DND-41 (cell line): ENCODE measurements around the gene EMILIN1.
A peak's percentile ranks its signal among the peaks of the same experiment; 100 is the strongest.
"Not testable (repeated sequence)": the region's sequence is repeated elsewhere in the genome, so short reads cannot be mapped to it uniquely, and the experiment has no call there.

Experiments used
- ATAC-seq: fragments of 200-7000 bp; cut with Tn5 transposase; 3 replicates; pipeline ENCODE4 v1.9.1; 2021; ENCODE audit warnings: low read depth; ENCODE audit not compliant: insufficient read depth
- DNase-seq: peaks from one replicate; pipeline ENCODE4 v3.0.0-alpha.2; 2020
- H2AFZ ChIP-seq: 2 replicates; pipeline ENCODE4 v1.6.0; 2012; ENCODE audit warnings: low read depth, low read length
- H3K27ac ChIP-seq: 2 replicates; pipeline ENCODE4 v1.5.1; 2012; ENCODE audit warnings: low read length, inconsistent platforms
- H3K27me3 ChIP-seq: fragments of 200-600 bp; sonication (generic); 2 replicates; pipeline ENCODE4 v1.6.0; 2012; ENCODE audit warnings: low read length, mild to moderate bottlenecking, inconsistent platforms; ENCODE audit not compliant: insufficient read depth, poor library complexity
- H3K36me3 ChIP-seq: 2 replicates; pipeline ENCODE4 v1.5.1; 2012; ENCODE audit warnings: low read length, inconsistent platforms; ENCODE audit not compliant: insufficient read depth
- H3K4me1 ChIP-seq: 2 replicates; pipeline ENCODE4 v1.5.1; 2012; ENCODE audit warnings: mild to moderate bottlenecking, low read length; ENCODE audit not compliant: insufficient read depth
- H3K4me2 ChIP-seq: 2 replicates; pipeline ENCODE4 v1.6.0; 2012; ENCODE audit warnings: mild to moderate bottlenecking, moderate library complexity, low read length, inconsistent platforms; ENCODE audit not compliant: insufficient read depth
- H3K4me3 ChIP-seq, 2 experiments: fragments of 200-600 bp in 1 of 2; shearing (Covaris generic) in 1 of 2; 2 replicates each; pipeline ENCODE4 v1.5.1; 2012 to 2016; ENCODE audit warnings: inconsistent platforms in 2 of 2, low read length in 2 of 2, mild to moderate bottlenecking in 2 of 2, low read depth in 1 of 2, moderate library complexity in 1 of 2
- H3K79me2 ChIP-seq: 2 replicates; pipeline ENCODE4 v1.6.0; 2012; ENCODE audit warnings: low read length, inconsistent platforms; ENCODE audit not compliant: insufficient read depth
- H3K9ac ChIP-seq: 2 replicates; pipeline ENCODE4 v1.6.0; 2012; ENCODE audit warnings: low read depth, mild to moderate bottlenecking, inconsistent platforms, low read length, moderate library complexity
- H3K9me3 ChIP-seq: 2 replicates; pipeline ENCODE4 v1.5.1; 2012; ENCODE audit warnings: low read length, moderate library complexity, mild to moderate bottlenecking, inconsistent platforms; ENCODE audit not compliant: insufficient read depth, severe bottlenecking
- H4K20me1 ChIP-seq: 2 replicates; pipeline ENCODE4 v1.6.0; 2012; ENCODE audit warnings: low read length; ENCODE audit not compliant: insufficient read depth
- CTCF ChIP-seq: IDR thresholded peaks from 2 replicates; pipeline ENCODE4 v1.5.1; 2012; ENCODE audit warnings: borderline replicate concordance, low read length, moderate library complexity, mild to moderate bottlenecking; ENCODE audit not compliant: poor library complexity, severe bottlenecking; ENCODE audit errors: extremely low read depth
- EZH2 ChIP-seq: IDR thresholded peaks from 3 replicates; pipeline ENCODE4 v1.6.1; 2012; ENCODE audit warnings: borderline replicate concordance, low read depth, mild to moderate bottlenecking, moderate library complexity, low read length, inconsistent platforms; ENCODE audit not compliant: severe bottlenecking

EMILIN1 gene

GRCh38 chr2:27073782-27074181 lies 4.6 kb upstream of the EMILIN1 start:
- H4K20me1 ChIP-seq, result peaks cover 16% of the 10 kb centered on the region; the same call in 1 of the 2 replicates
- no peaks in the 10 kb centered on the region for H3K27me3 ChIP-seq
- ATAC-seq (no peak), DNase-seq (no peak)
- H3K36me3 ChIP-seq, result peaks cover 19% of the 10 kb centered on the region
- no peak overlapping the region for H3K9ac ChIP-seq
- H3K79me2 ChIP-seq, result peaks cover 26% of the 10 kb centered on the region
- H3K4me1 ChIP-seq, result peaks cover 55% of the 10 kb centered on the region
- no peak overlapping the region for H3K27ac ChIP-seq
- TF ChIP-seq CTCF, result no peak
- no peak for TF ChIP-seq EZH2
- no peaks in the 10 kb centered on the region for H3K9me3 ChIP-seq
- no peak overlapping the region for H2AFZ ChIP-seq
- H3K4me3 ChIP-seq, result no peak overlapping the region
- H3K4me2 ChIP-seq, result no peak overlapping the region

- H3K4me1 ChIP-seq, result peaks cover 49% of the 10 kb centered on the region
- no peaks in the 10 kb centered on the region for H3K9me3 ChIP-seq
- ATAC-seq (peak; percentile 58), DNase-seq (peak; percentile 81)
- peaks cover 8% of the 10 kb centered on the region for H3K36me3 ChIP-seq
- peaks cover 10% of the 10 kb centered on the region; the same call in 1 of the 2 replicates for H4K20me1 ChIP-seq
- H3K27me3 ChIP-seq, result no peaks in the 10 kb centered on the region
- peak overlapping the region; percentile 56 for H3K27ac ChIP-seq
- TF ChIP-seq CTCF (no peak), EZH2 (no peak)
- peak overlapping the region; percentile 20 for H3K4me2 ChIP-seq
- H2AFZ ChIP-seq, result peak overlapping the region; percentile 0; the same call in 1 of the 2 replicates
- peaks cover 15% of the 10 kb centered on the region for H3K79me2 ChIP-seq
- peak overlapping the region; percentile 27 for H3K9ac ChIP-seq
- H3K4me3 ChIP-seq, result 0 out of 4 replicates have a peak overlapping the region, but pooled peaks of 1 of the 2 experiments have one; percentile 1
Observed at GRCh38 chr2:27074738-27075565, 3.5 kb upstream of the EMILIN1 start.

- H3K4me1 ChIP-seq, result peaks cover 47% of the 10 kb centered on the region
- H2AFZ ChIP-seq, H3K9me3 ChIP-seq, H3K27me3 ChIP-seq, DNase-seq, H3K4me3 ChIP-seq, H3K79me2 ChIP-seq, H3K36me3 ChIP-seq, H4K20me1 ChIP-seq: not testable (repeated sequence)
- peak overlapping the region; percentile 20 for H3K4me2 ChIP-seq
- peak; percentile 10 for ATAC-seq
- H3K27ac ChIP-seq, result peak overlapping the region; percentile 56
- peak overlapping the region; percentile 27 for H3K9ac ChIP-seq
Observed at GRCh38 chr2:27075566-27075871, 2.9 kb upstream of the EMILIN1 start.

GRCh38 chr2:27076323-27076722 lies 2.1 kb upstream of the EMILIN1 start:
- no peaks in the 10 kb centered on the region for H4K20me1 ChIP-seq
- H3K9me3 ChIP-seq, result no peaks in the 10 kb centered on the region
- peaks cover 1% of the 10 kb centered on the region for H3K79me2 ChIP-seq
- H2AFZ ChIP-seq, result no peak overlapping the region
- peaks cover 49% of the 10 kb centered on the region for H3K4me1 ChIP-seq
- H3K4me3 ChIP-seq, result no peak overlapping the region
- ATAC-seq, result no peak
- no peak for DNase-seq
- TF ChIP-seq EZH2 (no peak), CTCF (no peak)
- H3K27ac ChIP-seq, result no peak overlapping the region; the same call in 1 of the 2 replicates
- no peaks in the 10 kb centered on the region; the same call in 1 of the 2 replicates for H3K36me3 ChIP-seq
- no peaks in the 10 kb centered on the region for H3K27me3 ChIP-seq
- no peak overlapping the region for H3K4me2 ChIP-seq
- no peak overlapping the region for H3K9ac ChIP-seq
